Hepatocyte (in vitro differentiated cells): Measurements from ENCODE around the gene NOC3L.

Experiments used
- CTCF ChIP-seq: fragments of 200-600 bp; sonication (generic); IDR thresholded peaks from 2 replicates; pipeline ENCODE4 v1.5.1; 2016; ENCODE audit warnings: antibody characterized with exemption, mild to moderate bottlenecking; ENCODE audit not compliant: poor library complexity
- EZH2 ChIP-seq: fragments of 200-600 bp; sonication (generic); IDR thresholded peaks from 2 replicates; pipeline ENCODE4 v1.6.1; 2016; ENCODE audit warnings: antibody characterized with exemption, mild to moderate bottlenecking, borderline replicate concordance

DNA sequence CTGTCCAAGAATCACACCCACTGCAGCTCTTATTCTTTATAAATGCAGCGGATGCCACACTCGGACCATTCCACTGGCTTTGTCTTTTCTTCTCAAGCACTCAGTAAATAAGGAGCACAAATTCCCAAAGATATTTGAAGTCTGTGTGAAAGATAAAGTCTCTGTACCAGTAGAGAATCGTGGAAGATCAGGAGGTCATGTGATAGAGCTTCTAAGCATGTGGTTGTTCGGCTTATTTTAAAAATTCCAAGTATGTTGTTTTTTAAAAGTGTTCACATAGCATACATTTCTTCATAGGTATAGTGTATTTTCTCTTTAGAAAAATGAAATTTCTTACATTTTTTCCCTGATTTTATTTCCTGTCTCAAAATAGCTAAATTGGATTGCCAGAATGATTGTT, 75.8 kb downstream of the NOC3L start:
- TF ChIP-seq CTCF: no peak
- TF ChIP-seq EZH2: no peak
